ENCODE data around the gene WDR76.
A peak's percentile ranks its signal among the peaks of the same experiment; 100 is the strongest.

Gene WDR76

DNA sequence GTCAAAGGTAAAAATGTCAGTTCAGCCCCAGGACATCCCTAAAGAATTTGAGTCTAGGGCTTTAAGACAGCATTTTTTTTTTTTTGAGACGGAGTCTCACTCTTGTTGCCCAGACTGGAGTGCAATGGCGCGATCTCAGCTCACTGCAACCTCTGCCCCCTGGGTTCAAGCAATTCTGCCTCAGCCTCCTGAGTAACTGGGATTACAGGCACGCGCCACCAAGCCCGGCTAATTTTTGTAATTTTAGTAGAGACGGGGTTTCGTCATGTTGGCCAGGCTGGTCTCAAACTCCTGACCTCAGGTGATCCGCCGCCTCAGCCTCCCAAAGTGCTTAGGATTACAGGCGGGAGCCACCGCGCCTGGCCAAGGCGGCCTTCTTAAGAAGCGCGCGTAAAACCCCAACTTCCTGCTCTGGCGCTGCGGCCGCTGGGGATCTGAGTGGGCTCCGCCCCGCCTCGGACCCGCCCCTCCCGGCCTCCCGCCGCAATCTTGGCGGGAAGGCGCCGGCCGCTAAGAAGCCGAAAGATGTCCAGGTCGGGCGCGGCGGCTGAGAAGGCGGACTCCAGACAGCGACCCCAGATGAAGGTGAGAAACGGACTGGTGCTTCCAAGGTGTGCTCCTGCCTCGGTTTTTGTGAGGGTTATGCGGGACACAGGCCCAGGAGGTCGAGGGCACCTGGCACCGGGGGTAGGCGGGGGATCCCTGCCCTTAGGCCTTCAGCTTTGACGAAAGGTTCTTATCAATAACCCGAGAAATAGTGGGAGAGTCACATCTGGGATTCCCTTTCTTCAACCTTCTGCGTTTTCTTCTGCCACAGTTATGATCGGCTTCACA lies at the start of gene WDR76:
Gene WDR76, plus strand, starts transcription at position 495 of the 834 bp plus-strand sequence. Its CDS starts 31 bp downstream, at position 526.
- no peaks in the 10 kb centered on the region for H3K27me3 ChIP-seq
- peak within 1 kb of the TSS; percentile 65 to 78 for H3K27ac ChIP-seq
- TF ChIP-seq, protein P1, sequence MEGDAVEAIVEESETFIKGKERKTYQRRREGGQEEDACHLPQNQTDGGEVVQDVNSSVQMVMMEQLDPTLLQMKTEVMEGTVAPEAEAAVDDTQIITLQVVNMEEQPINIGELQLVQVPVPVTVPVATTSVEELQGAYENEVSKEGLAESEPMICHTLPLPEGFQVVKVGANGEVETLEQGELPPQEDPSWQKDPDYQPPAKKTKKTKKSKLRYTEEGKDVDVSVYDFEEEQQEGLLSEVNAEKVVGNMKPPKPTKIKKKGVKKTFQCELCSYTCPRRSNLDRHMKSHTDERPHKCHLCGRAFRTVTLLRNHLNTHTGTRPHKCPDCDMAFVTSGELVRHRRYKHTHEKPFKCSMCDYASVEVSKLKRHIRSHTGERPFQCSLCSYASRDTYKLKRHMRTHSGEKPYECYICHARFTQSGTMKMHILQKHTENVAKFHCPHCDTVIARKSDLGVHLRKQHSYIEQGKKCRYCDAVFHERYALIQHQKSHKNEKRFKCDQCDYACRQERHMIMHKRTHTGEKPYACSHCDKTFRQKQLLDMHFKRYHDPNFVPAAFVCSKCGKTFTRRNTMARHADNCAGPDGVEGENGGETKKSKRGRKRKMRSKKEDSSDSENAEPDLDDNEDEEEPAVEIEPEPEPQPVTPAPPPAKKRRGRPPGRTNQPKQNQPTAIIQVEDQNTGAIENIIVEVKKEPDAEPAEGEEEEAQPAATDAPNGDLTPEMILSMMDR (IDR thresholded peaks at IDR 0.05): no peak
- intact Hi-C loops (cut with DNase I; ENCODE audit: low total_unique reads): no loop called here
- H3K9me3 ChIP-seq: no peaks in the 10 kb centered on the region
- peak within 1 kb of the TSS; percentile 58 to 59 for H3K4me3 ChIP-seq
- no peaks in the 10 kb centered on the region for H3K36me3 ChIP-seq
- peak; percentile 87 to 89 for DNase-seq
- H3K4me1 ChIP-seq: peaks cover 4 to 48% (median 27%) of the 10 kb centered on the region in 4 donors

DNA sequence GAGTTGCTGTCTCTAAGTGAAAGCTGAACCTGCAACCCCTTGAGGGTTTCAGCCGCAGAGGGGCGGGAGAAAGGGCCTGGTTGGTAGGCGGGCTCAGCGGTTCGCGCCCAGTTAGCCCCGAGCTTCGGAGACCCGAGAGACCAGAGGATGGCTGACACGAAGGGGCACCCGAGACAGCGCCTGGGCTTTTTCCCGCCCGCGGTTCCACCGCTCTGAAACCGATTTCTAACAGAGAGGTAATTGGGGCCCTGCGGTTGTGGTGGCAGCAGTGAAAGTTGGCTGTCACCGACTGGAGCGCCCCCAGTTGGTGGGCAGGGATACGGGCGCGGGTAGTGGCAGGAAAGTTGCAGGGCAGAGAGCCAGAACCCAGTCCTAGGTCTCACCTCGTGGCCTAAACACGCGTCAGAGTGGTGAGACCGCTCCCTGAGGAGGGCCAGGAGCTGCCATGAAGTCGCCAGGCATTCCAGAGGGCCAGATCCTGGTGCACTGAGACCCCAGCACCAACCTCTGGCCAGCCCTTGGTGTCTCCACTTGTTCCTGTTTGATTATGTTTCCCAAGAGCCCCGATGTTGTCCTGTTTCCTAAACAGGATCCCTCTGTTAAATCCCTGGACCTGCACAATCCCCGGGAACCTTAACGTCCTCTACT lies 49.4 kb upstream of the WDR76 start:
- H3K27ac ChIP-seq: peak overlapping the region; percentile 88 to 89
- no peaks in the 10 kb centered on the region for H3K9me3 ChIP-seq
- peak overlapping the region; percentile 54 to 68 for H3K4me3 ChIP-seq
- peak; percentile 77 to 92 for DNase-seq
- intact Hi-C loops (cut with DNase I; ENCODE audit: low total_unique reads): loop anchor here (10.0 kb wide), 1 partner anchor 263 kb away; the partner anchor contains the start of gene MAP1A
- H3K36me3 ChIP-seq: peaks cover 0 to 19% (median 16%) of the 10 kb centered on the region in 3 donors
- peaks cover 0 to 22% (median 13%) of the 10 kb centered on the region in 4 donors for H3K4me1 ChIP-seq
- TF ChIP-seq, protein P1 (IDR thresholded peaks at IDR 0.05): peak; percentile 75 to 80
- H3K27me3 ChIP-seq: no peaks in the 10 kb centered on the region

DNA sequence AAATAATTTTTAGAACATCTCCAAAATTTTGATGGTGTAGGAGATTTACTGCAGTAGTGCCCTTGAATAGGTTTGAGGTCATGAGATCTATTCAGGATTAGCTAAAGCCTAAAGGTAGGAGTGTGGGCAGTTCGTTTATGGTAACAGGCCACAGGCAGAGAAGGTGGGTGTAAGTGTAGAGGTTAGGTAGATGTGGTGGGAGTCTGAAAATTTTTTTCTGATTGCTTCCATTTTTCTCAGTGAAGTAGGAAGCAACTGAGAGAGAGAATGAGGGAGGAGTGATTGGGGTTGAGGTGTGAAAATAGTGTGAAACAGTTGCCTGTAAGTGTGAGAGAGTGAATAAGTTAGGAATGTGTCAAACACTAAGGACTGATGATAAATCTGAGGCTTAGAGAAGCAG lies 47.8 kb upstream of the WDR76 start:
- peaks cover 0 to 22% (median 13%) of the 10 kb centered on the region in 4 donors for H3K4me1 ChIP-seq
- no peak overlapping the region for H3K4me3 ChIP-seq
- H3K27ac ChIP-seq: no peak overlapping the region
- H3K36me3 ChIP-seq: peaks cover 0 to 3% (median under 1%) of the 10 kb centered on the region in 3 donors
- TF ChIP-seq, protein P1 (IDR thresholded peaks at IDR 0.05): no peak
- intact Hi-C loops (cut with DNase I; ENCODE audit: low total_unique reads): loop anchor here (10.0 kb wide), 1 partner anchor 264 kb away; the partner anchor contains the start of gene MAP1A
- DNase-seq: no peak
- H3K9me3 ChIP-seq: no peaks in the 10 kb centered on the region
- no peaks in the 10 kb centered on the region for H3K27me3 ChIP-seq

DNA sequence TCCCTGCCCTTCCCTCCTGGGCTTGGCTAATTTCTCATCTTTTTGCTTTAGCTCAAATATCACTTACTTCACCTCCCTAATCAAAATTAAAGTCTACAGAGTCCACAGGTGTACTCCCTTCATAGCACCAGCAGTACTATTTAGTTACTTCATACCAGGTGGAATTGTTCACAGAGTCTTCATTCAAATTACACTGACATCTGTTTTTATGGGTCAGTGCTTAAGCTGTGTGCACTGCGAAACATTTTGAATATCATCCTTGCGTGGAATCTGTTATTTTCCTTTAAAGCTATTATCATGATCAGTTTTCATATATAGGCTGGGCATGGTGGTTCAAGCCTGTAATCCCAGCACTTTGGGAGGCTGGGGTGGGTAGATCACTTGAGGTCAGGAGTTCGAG lies 37.4 kb upstream of the WDR76 start:
- no peak overlapping the region for H3K27ac ChIP-seq
- H3K4me1 ChIP-seq: peaks cover 0 to 16% (median 14%) of the 10 kb centered on the region in 4 donors
- TF ChIP-seq, protein P1 (IDR thresholded peaks at IDR 0.05): no peak
- no peak overlapping the region for H3K4me3 ChIP-seq
- no peak for DNase-seq
- peaks cover 0 to 9% (median 9%) of the 10 kb centered on the region in 3 donors for H3K36me3 ChIP-seq
- intact Hi-C loops (cut with DNase I; ENCODE audit: low total_unique reads): no loop called here
- no peaks in the 10 kb centered on the region for H3K27me3 ChIP-seq
- no peaks in the 10 kb centered on the region for H3K9me3 ChIP-seq

DNA sequence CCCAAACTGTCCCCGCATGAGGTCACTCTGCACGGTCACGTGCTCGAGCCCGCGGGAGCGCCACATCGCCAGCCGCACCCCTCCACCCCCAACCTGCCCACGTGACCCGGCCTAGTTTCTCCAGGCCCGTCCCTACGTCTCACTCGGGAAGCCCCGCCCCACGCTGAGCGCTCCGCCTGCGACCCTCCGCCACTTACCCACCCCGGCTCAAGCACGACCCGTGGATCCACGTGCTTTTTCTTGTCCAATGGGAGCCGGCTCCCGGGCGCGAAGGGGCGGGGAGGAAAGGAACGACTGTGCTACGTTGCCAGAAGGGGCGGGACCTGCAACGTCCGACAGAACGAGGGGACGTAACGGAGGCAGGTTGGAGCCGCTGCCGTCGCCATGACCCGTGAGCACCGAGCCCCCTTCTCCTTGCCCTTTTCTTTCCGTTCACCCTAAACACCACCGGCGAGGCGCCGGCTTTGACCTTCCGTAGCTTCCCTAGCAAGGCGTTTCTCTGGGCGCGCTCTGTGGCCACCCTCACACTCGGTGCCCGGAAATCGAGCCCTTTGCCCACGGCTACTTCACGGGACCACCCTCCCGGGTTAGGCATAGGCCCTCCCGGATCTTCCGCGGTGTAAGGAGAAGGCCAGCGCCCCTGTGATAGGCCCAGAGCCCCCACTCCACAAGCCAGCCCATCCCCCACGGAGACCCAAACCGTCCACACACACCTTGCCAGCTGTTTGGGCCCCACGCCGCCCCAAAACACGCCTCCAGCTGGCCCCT lies 34.6 kb upstream of the WDR76 start, which contains the start of gene SERF2:
Gene SERF2, plus strand, starts transcription at position 328 of the 768 bp plus-strand sequence. Its CDS starts 57 bp downstream, at position 385.
- Histone ChIP-seq H3K9me3 (no peaks in the 10 kb centered on the region), H3K27ac (peak within 1 kb of the TSS; percentile 99 to 100), H3K36me3 (peaks cover 24 to 34% (median 25%) of the 10 kb centered on the region in 3 donors), H3K27me3 (no peaks in the 10 kb centered on the region), H3K4me3 (peak within 1 kb of the TSS; percentile 97 to 98), H3K4me1 (peaks cover 0 to 44% (median 32%) of the 10 kb centered on the region in 4 donors)
- TF ChIP-seq, protein P1 (IDR thresholded peaks at IDR 0.05): no peak
- intact Hi-C loops (cut with DNase I; ENCODE audit: low total_unique reads): no loop called here
- DNase-seq: peak; percentile 100

All from tibial artery (tissue), 4 donors.